Vagina (tissue), 2 donors: ENCODE results near the gene IRF2BP1.

Experiments
- POLR2A ChIP-seq, 2 donors: fragments of 450-650 bp; IDR thresholded peaks; one replicate each; pipeline ENCODE4 v1.6.1; 2017; ENCODE audit warnings: antibody characterized with exemption in 2 of 2, mild to moderate bottlenecking in 2 of 2, moderate library complexity in 2 of 2
- TF ChIP-seq, protein P1 (sequence below), 3 experiments: fragments of 450-650 bp in 2 of 3; fragments of 200-600 bp in 1 of 3; sonication (generic) in 1 of 3; IDR thresholded peaks; one replicate each; pipeline ENCODE4 v1.5.1; 2017 to 2019; ENCODE audit warnings: antibody characterized with exemption in 3 of 3, mild to moderate bottlenecking in 2 of 3, moderate library complexity in 2 of 3

- no peak for TF ChIP-seq POLR2A (IDR thresholded peaks at IDR 0.05)
- TF ChIP-seq, protein P1, sequence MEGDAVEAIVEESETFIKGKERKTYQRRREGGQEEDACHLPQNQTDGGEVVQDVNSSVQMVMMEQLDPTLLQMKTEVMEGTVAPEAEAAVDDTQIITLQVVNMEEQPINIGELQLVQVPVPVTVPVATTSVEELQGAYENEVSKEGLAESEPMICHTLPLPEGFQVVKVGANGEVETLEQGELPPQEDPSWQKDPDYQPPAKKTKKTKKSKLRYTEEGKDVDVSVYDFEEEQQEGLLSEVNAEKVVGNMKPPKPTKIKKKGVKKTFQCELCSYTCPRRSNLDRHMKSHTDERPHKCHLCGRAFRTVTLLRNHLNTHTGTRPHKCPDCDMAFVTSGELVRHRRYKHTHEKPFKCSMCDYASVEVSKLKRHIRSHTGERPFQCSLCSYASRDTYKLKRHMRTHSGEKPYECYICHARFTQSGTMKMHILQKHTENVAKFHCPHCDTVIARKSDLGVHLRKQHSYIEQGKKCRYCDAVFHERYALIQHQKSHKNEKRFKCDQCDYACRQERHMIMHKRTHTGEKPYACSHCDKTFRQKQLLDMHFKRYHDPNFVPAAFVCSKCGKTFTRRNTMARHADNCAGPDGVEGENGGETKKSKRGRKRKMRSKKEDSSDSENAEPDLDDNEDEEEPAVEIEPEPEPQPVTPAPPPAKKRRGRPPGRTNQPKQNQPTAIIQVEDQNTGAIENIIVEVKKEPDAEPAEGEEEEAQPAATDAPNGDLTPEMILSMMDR (IDR thresholded peaks at IDR 0.05) = no peak
Observed at GRCh38 chr19:45901432-45901911, 15.5 kb upstream of the IRF2BP1 start.
